ENCODE results near the gene GGA2.

DNA sequence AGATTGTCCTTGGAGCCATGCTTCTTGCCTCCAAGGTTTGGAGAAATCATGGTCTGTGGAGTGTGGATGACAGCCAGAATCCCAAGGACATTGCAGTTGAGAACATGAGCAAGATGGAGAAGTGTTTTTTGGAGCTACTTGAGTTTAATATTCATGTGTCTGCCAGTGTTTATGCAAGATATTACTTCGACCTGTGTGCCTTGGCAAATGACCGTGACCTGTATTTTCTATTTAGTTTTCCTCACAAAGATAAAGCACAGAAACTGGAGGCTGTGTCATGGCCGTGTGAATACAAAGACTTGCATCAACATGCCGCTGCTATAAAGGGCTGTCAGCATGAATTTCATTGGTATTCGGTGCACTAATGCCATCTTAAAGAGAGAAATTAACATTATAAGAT is 9.0 kb downstream of the GGA2 start:
- no peak for TF ChIP-seq CTCF (IDR thresholded peaks at IDR 0.05)
- no peak for TF ChIP-seq EZH2phosphoT487 (IDR thresholded peaks at IDR 0.05)
